ENCODE measurements around the gene PADI4.

DNA sequence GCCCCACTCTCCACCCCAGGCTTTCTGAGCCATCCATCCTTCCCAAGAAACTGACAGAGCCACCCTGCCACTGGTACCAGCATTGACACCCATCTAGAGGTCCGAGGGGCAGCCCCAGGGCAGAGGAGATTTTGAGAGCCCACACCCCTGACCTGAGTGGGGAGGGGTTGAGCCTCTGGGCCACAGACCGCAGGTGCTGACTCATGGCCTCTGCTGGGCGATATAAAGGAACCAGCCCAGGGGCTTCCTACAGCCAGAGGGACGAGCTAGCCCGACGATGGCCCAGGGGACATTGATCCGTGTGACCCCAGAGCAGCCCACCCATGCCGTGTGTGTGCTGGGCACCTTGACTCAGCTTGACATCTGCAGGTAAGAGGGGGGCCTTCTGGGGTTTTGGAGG lies at the start of gene PADI4:
- TF ChIP-seq, protein P1, sequence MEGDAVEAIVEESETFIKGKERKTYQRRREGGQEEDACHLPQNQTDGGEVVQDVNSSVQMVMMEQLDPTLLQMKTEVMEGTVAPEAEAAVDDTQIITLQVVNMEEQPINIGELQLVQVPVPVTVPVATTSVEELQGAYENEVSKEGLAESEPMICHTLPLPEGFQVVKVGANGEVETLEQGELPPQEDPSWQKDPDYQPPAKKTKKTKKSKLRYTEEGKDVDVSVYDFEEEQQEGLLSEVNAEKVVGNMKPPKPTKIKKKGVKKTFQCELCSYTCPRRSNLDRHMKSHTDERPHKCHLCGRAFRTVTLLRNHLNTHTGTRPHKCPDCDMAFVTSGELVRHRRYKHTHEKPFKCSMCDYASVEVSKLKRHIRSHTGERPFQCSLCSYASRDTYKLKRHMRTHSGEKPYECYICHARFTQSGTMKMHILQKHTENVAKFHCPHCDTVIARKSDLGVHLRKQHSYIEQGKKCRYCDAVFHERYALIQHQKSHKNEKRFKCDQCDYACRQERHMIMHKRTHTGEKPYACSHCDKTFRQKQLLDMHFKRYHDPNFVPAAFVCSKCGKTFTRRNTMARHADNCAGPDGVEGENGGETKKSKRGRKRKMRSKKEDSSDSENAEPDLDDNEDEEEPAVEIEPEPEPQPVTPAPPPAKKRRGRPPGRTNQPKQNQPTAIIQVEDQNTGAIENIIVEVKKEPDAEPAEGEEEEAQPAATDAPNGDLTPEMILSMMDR (IDR thresholded peaks at IDR 0.05; ENCODE audit: low read depth, low read length) = no peak
- TF ChIP-seq MYC (IDR thresholded peaks at IDR 0.05; ENCODE audit: low read depth, low read length) (no peak), POLR2A (IDR thresholded peaks at IDR 0.05; ENCODE audit: extremely low read depth, insufficient read length) (no peak)
- TF ChIP-seq, protein P2, sequence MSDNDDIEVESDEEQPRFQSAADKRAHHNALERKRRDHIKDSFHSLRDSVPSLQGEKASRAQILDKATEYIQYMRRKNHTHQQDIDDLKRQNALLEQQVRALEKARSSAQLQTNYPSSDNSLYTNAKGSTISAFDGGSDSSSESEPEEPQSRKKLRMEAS (IDR thresholded peaks at IDR 0.05; ENCODE audit: low read depth, low read length) = no peak

Data from NB4 (cell line).